GM18508 (cell line): ENCODE measurements around the gene SIRPA.

ENCODE experiments used
- ATAC-seq: cut with Tn5 transposase; IDR thresholded peaks from one replicate; pipeline ENCODE4 v1.9.1; 2021; ENCODE audit warnings: moderate number of reproducible peaks; ENCODE audit not compliant: insufficient read depth, unreplicated experiment

Gene SIRPA

GRCh38 chr20:1944345-1945091 lies 49.3 kb downstream of the SIRPA start:
- no peak for ATAC-seq

- ATAC-seq: no peak
Measured at GRCh38 chr20:1945134-1945618, 50.0 kb downstream of the SIRPA start.

- no peak for ATAC-seq
Measured at GRCh38 chr20:1945660-1946059, 50.5 kb downstream of the SIRPA start.

- no peak for ATAC-seq
Measured at GRCh38 chr20:1946442-1946761, 51.2 kb downstream of the SIRPA start.

GRCh38 chr20:1946762-1947534 lies 51.7 kb downstream of the SIRPA start:
- no peak for ATAC-seq

GRCh38 chr20:1947535-1947846 lies 52.3 kb downstream of the SIRPA start:
- no peak for ATAC-seq

- ATAC-seq: no peak
Measured at GRCh38 chr20:1949347-1950100, 54.3 kb downstream of the SIRPA start.

- no peak for ATAC-seq
Measured at GRCh38 chr20:1950836-1951235, 55.6 kb downstream of the SIRPA start.

GRCh38 chr20:1951436-1952115 lies 56.4 kb downstream of the SIRPA start:
- no peak for ATAC-seq

GRCh38 chr20:1952737-1953530 lies 57.7 kb downstream of the SIRPA start:
- no peak for ATAC-seq

GRCh38 chr20:1953621-1954020 lies 58.4 kb downstream of the SIRPA start:
- no peak for ATAC-seq

GRCh38 chr20:1955217-1955616 lies 60.0 kb downstream of the SIRPA start:
- no peak for ATAC-seq

GRCh38 chr20:1958426-1958825 lies 63.2 kb downstream of the SIRPA start:
- no peak for ATAC-seq

GRCh38 chr20:1959156-1959555 lies 63.9 kb downstream of the SIRPA start:
- no peak for ATAC-seq

GRCh38 chr20:1961374-1961773 lies 66.2 kb downstream of the SIRPA start:
- ATAC-seq: no peak

GRCh38 chr20:1964061-1964460 lies 68.9 kb downstream of the SIRPA start:
- no peak for ATAC-seq

- ATAC-seq: no peak
Measured at GRCh38 chr20:1964659-1965405, 69.6 kb downstream of the SIRPA start.

- ATAC-seq: no peak
Measured at GRCh38 chr20:1965520-1966351, 70.5 kb downstream of the SIRPA start.
